COLO668 (cell line): ENCODE results near the gene ANKRD50.

Experiments used
- DNase-seq: peaks from one replicate; lab custom pipeline; 2025; ENCODE audit not compliant: unreplicated experiment; lab: John Stamatoyannopoulos, UW

The ANKRD50 gene

GRCh38 chr4:124712372-124713184 is at the start of gene ANKRD50:
TSS of gene ANKRD50 (minus strand) at chr4:124712732. CDS start at chr4:124710511, 2,221 bp downstream.
- peak; percentile 91 for DNase-seq

GRCh38 chr4:124757126-124757525 is 44.6 kb upstream of the ANKRD50 start:
- no peak for DNase-seq

- no peak for DNase-seq
These were observed 42.1 kb upstream of the ANKRD50 start for GRCh38 chr4:124754681-124755080.

- DNase-seq, result peak; percentile 49
These were observed 41.5 kb upstream of the ANKRD50 start for GRCh38 chr4:124753941-124754581.

- no peak for DNase-seq
These were observed 36.9 kb upstream of the ANKRD50 start for GRCh38 chr4:124749421-124749820.

- no peak for DNase-seq
These were observed 36.4 kb upstream of the ANKRD50 start for GRCh38 chr4:124748965-124749364.

GRCh38 chr4:124745985-124746801 is 33.7 kb upstream of the ANKRD50 start:
- DNase-seq, result no peak

- DNase-seq, result no peak
These were observed 31.2 kb upstream of the ANKRD50 start for GRCh38 chr4:124743711-124744110.

GRCh38 chr4:124740501-124740900 is 28.0 kb upstream of the ANKRD50 start:
- DNase-seq, result no peak

- no peak for DNase-seq
These were observed 26.5 kb upstream of the ANKRD50 start for GRCh38 chr4:124738994-124739393.

GRCh38 chr4:124737619-124738018 is 25.1 kb upstream of the ANKRD50 start:
- no peak for DNase-seq

- DNase-seq, result no peak
These were observed 24.0 kb upstream of the ANKRD50 start for GRCh38 chr4:124736526-124736925.

- no peak for DNase-seq
These were observed 14.9 kb upstream of the ANKRD50 start for GRCh38 chr4:124727331-124727890.

- no peak for DNase-seq
These were observed 13.7 kb upstream of the ANKRD50 start for GRCh38 chr4:124726269-124726668.

GRCh38 chr4:124722071-124722470 is 9.5 kb upstream of the ANKRD50 start:
- DNase-seq, result no peak

- no peak for DNase-seq
These were observed 4.6 kb upstream of the ANKRD50 start for GRCh38 chr4:124717101-124717500.

GRCh38 chr4:124713185-124713592 is 657 bp upstream of the ANKRD50 start:
- DNase-seq, result peak; percentile 74

- peak; percentile 73 for DNase-seq
These were observed 811 bp downstream of the ANKRD50 start for GRCh38 chr4:124711471-124712371.

- no peak for DNase-seq
These were observed 1.6 kb downstream of the ANKRD50 start for GRCh38 chr4:124710911-124711310.
